ENCODE data around the gene RBFOX2.

GRCh38 chr22:35742342-35743100, 286.1 kb downstream of the RBFOX2 start:
- TF ChIP-seq CTCF (IDR thresholded peaks at IDR 0.05 in 8 of 11, conservative IDR thresholded peaks at IDR 0.05 in 3 of 11) (no peak), POLR2A (IDR thresholded peaks at IDR 0.05) (no peak)
